Tibial artery (tissue), 4 donors: ENCODE measurements around the gene TAS2R40.
A peak's percentile ranks its signal among the peaks of the same experiment; 100 is the strongest.

Experiments used
- DNase-seq, 2 donors: peaks; one replicate each; pipeline ENCODE4 v3.0.0-alpha.2; 2019
- H3K27ac ChIP-seq, 2 donors: fragments of 200-600 bp; sonication (generic) in 1 of 2; 1 replicate in 1 of 2; 2 replicates in 1 of 2; pipeline ENCODE4 v1.5.1; 2018 to 2019; ENCODE audit warnings: mild to moderate bottlenecking in 1 of 2
- H3K27me3 ChIP-seq, 2 donors: fragments of 200-600 bp; sonication (generic) in 1 of 2; one replicate each; pipeline versions ENCODE4 v1.5.1 to v1.6.0; 2016 to 2019
- H3K36me3 ChIP-seq, 3 donors: fragments of 200-600 bp; sonication (generic) in 2 of 3; one replicate each; pipeline ENCODE4 v1.5.1; 2016 to 2019; ENCODE audit warnings: mild to moderate bottlenecking in 2 of 3
- H3K4me1 ChIP-seq, 4 donors: fragments of 200-600 bp; sonication (generic) in 2 of 4; 1 replicate in 3 of 4; 2 replicates in 1 of 4; pipeline ENCODE4 v1.5.1; 2016 to 2019
- H3K4me3 ChIP-seq, 2 donors: fragments of 200-600 bp; sonication (generic) in 1 of 2; 1 replicate in 1 of 2; 2 replicates in 1 of 2; pipeline ENCODE4 v1.5.1; 2018 to 2019; ENCODE audit warnings: mild to moderate bottlenecking in 2 of 2
- H3K9me3 ChIP-seq, 3 donors: fragments of 200-600 bp; sonication (generic) in 1 of 3; one replicate each; pipeline ENCODE4 v1.5.1; 2016 to 2019
- intact Hi-C: fragments of 100-400 bp; cut with DNase I; formaldehyde crosslinking; loops from one replicate; pipeline ENCODE4 v1.15.0; 2023; ENCODE audit warnings: low total_unique reads
- TF ChIP-seq, protein P1 (sequence below), 2 experiments: fragments of 200-600 bp in 1 of 2; fragments of 450-650 bp in 1 of 2; IDR thresholded peaks; one replicate each; pipeline ENCODE4 v1.5.1; 2017 to 2019; ENCODE audit warnings: antibody characterized with exemption in 2 of 2, mild to moderate bottlenecking in 1 of 2, moderate library complexity in 1 of 2

Gene TAS2R40

GRCh38 chr7:143216686-143217085, 5.2 kb upstream of the TAS2R40 start:
- intact Hi-C loops, result no loop called here
- TF ChIP-seq, protein P1, sequence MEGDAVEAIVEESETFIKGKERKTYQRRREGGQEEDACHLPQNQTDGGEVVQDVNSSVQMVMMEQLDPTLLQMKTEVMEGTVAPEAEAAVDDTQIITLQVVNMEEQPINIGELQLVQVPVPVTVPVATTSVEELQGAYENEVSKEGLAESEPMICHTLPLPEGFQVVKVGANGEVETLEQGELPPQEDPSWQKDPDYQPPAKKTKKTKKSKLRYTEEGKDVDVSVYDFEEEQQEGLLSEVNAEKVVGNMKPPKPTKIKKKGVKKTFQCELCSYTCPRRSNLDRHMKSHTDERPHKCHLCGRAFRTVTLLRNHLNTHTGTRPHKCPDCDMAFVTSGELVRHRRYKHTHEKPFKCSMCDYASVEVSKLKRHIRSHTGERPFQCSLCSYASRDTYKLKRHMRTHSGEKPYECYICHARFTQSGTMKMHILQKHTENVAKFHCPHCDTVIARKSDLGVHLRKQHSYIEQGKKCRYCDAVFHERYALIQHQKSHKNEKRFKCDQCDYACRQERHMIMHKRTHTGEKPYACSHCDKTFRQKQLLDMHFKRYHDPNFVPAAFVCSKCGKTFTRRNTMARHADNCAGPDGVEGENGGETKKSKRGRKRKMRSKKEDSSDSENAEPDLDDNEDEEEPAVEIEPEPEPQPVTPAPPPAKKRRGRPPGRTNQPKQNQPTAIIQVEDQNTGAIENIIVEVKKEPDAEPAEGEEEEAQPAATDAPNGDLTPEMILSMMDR (IDR thresholded peaks at IDR 0.05), result no peak

GRCh38 chr7:143217806-143218205, 4.0 kb upstream of the TAS2R40 start:
- no peaks in the 10 kb centered on the region for H3K27me3 ChIP-seq
- intact Hi-C loops, result no loop called here

More at GRCh38 chr7:143216686-143217085, 5.2 kb upstream of the TAS2R40 start:
- Histone ChIP-seq H3K27me3 (no peaks in the 10 kb centered on the region), H3K4me1 (no peaks in the 10 kb centered on the region), H3K36me3 (no peaks in the 10 kb centered on the region), H3K27ac (no peak overlapping the region), H3K4me3 (no peak overlapping the region), H3K9me3 (no peaks in the 10 kb centered on the region)
- DNase-seq, result no peak

GRCh38 chr7:143221286-143221685, 551 bp upstream of the TAS2R40 start:
- intact Hi-C loops, result loop anchor here (10.0 kb wide), 1 partner anchor 356 kb away; no protein-coding TSS in a partner anchor
- DNase-seq, result no peak
- Histone ChIP-seq H3K4me1 (no peaks in the 10 kb centered on the region), H3K27ac (no peak overlapping the region), H3K4me3 (no peak overlapping the region), H3K36me3 (no peaks in the 10 kb centered on the region), H3K27me3 (no peaks in the 10 kb centered on the region), H3K9me3 (no peaks in the 10 kb centered on the region)
- TF ChIP-seq, protein P1 (IDR thresholded peaks at IDR 0.05), result no peak

More at GRCh38 chr7:143217806-143218205, 4.0 kb upstream of the TAS2R40 start:
- Histone ChIP-seq H3K9me3 (no peaks in the 10 kb centered on the region), H3K4me3 (no peak overlapping the region), H3K36me3 (no peaks in the 10 kb centered on the region), H3K4me1 (no peaks in the 10 kb centered on the region), H3K27ac (no peak overlapping the region)
- DNase-seq, result no peak
- TF ChIP-seq, protein P1 (IDR thresholded peaks at IDR 0.05), result no peak

- Histone ChIP-seq H3K27ac (no peak overlapping the region), H3K4me1 (no peaks in the 10 kb centered on the region), H3K36me3 (no peaks in the 10 kb centered on the region), H3K27me3 (no peaks in the 10 kb centered on the region), H3K4me3 (no peak overlapping the region), H3K9me3 (no peaks in the 10 kb centered on the region)
- peak in 1 of 2 donors; percentile 48 for DNase-seq
- intact Hi-C loops, result loop anchor here (10.0 kb wide), 1 partner anchor 358 kb away; no protein-coding TSS in a partner anchor
- TF ChIP-seq, protein P1 (IDR thresholded peaks at IDR 0.05), result no peak
Measured at GRCh38 chr7:143222782-143223181, 945 bp downstream of the TAS2R40 start.

GRCh38 chr7:143223784-143224183, 1.9 kb downstream of the TAS2R40 start:
- no peaks in the 10 kb centered on the region for H3K4me1 ChIP-seq
- no peaks in the 10 kb centered on the region for H3K36me3 ChIP-seq
- no peak overlapping the region for H3K27ac ChIP-seq
- intact Hi-C loops, result loop anchor here (10.0 kb wide), 1 partner anchor 359 kb away; no protein-coding TSS in a partner anchor
- H3K27me3 ChIP-seq, result no peaks in the 10 kb centered on the region
- TF ChIP-seq, protein P1 (IDR thresholded peaks at IDR 0.05), result no peak
- no peaks in the 10 kb centered on the region for H3K9me3 ChIP-seq
- no peak for DNase-seq
- H3K4me3 ChIP-seq, result no peak overlapping the region

DNA sequence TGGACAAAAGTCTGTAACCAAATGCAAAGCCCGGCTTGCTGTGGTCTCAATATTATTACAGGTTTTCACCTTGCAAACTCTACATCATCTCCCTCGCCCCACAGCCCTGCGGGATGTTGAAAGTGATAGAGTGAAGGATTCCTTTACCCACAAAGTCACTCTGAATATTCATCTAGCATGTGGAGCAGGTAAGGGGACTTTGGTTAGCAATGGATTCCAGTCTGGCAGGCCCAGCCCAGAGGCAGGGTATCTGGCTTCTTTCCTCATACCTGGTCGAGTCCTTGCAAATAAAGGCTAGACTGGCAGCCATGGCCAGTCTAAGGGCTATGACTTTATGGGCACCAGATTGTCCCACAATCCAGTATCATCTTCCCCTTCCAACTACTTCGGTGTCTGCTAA, 3.2 kb downstream of the TAS2R40 start:
- no peak for DNase-seq
- H3K27me3 ChIP-seq, result no peaks in the 10 kb centered on the region
- no peaks in the 10 kb centered on the region for H3K36me3 ChIP-seq
- H3K27ac ChIP-seq, result no peak overlapping the region
- intact Hi-C loops, result loop anchor here (10.0 kb wide), 1 partner anchor 360 kb away; no protein-coding TSS in a partner anchor
- H3K4me1 ChIP-seq, result no peaks in the 10 kb centered on the region
- no peak overlapping the region for H3K4me3 ChIP-seq
- no peaks in the 10 kb centered on the region for H3K9me3 ChIP-seq
- TF ChIP-seq, protein P1 (IDR thresholded peaks at IDR 0.05), result no peak
